GM20431 (cell line): Measurements from ENCODE around the gene GDPD3.

Source experiments
- in situ Hi-C: fragments of 300-500 bp; cut with MseI, MboI; formaldehyde crosslinking; loops from one replicate; pipeline ENCODE4 v1.15.0; 2020; ENCODE audit warnings: low sequenced_read_pairs; ENCODE audit not compliant: unreplicated experiment

GDPD3 gene

GRCh38 chr16:30104090-30104489 lies 9.2 kb downstream of the GDPD3 start:
- in situ Hi-C loops = loop anchor here (25.0 kb wide), 1 partner anchor 258 kb away; the partner anchor contains the start of genes CD2BP2, MYL11 and TBC1D10B

DNA sequence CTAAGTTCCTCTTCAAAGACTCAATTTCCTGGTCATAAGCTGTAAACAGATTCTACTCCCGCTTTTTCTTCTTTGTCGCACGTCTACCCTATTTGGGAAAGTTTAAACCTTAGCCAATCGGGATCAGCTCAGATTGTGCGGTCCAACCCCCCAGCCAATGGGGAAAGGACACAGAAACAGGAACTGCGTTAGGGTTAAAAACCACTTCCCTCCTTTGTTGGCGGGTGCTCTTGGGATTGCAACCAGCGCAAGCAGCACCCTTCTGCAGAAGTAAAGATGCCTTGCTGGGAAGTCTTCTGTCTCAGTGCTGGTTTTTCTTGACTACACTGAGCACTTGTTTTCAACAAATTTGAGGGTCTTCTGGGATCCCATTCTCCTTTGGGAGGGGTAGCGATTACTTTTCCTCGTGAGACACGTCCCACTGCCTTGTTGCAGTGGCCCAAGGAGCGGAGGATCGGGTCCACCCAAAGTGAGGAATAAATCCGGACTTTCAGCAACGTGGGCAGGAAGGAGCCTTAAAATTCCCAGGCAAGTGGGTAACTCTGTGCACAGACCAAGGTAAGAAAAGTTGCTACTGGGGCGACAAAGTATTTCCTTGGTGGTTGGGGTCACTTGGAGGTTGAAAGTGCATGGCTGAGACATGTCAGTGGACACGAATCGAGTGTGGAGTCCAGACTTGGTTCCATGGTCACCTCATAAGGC lies 16.3 kb downstream of the GDPD3 start:
- in situ Hi-C loops = no loop called here

GRCh38 chr16:30096105-30096861 lies 17.1 kb downstream of the GDPD3 start, which contains the start of gene YPEL3:
Gene YPEL3 (minus strand): TSS chr16:30096213. CDS start chr16:30095482, 731 bp downstream.
- in situ Hi-C loops = no loop called here

DNA sequence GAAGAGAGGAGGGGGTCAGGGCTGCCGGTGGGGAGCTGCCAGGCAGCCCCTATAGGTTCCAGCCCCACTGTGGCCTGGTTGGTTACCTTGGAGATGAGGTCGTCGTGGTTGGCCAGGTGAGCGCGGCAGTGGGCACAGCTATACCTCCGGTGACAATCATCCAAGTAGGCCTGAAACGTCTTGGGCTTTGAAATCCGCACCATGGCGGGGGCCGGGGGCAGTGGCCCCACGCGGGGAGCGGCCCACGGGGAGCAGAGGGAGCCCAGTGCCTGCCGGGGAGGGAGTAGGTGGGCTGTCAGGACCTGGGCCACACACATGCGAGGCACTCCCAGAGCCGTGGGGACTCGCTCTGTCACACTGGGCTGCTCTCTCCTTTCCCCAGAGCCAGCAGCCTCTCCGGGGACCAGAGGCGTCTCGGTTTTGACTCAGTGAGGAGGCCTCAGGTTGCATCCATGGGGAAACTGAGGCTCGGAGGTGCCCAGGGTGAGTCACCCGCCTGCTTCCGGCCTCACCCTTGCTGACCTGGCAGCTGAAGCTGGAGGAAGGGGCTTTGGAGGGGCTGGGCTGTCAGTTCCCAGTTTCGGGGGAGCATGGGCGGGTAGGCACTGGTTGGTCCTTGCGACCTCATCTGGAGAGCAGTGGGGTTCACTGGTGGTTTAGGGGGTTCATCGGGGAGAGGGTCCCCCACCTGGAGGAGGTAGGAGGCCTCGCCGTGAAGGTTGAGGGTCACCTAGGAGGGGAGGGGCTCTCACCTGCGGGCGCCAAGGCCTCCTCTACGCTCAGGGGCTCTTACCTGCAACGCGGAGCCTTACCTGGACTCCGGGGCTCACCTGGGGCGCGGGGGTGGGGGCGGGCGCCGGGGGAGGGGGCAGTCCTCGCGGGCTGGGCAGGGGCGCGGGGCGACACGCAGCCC lies 17.9 kb downstream of the GDPD3 start:
- in situ Hi-C loops = no loop called here

- in situ Hi-C loops = no loop called here
Observed at GRCh38 chr16:30094541-30095165, 18.7 kb downstream of the GDPD3 start.

- in situ Hi-C loops = no loop called here
Observed at GRCh38 chr16:30092373-30093010, 20.8 kb downstream of the GDPD3 start.

- in situ Hi-C loops = no loop called here
Observed at GRCh38 chr16:30091474-30092372, 21.6 kb downstream of the GDPD3 start, which contains the start of gene TBX6. Gene TBX6 (minus strand): TSS chr16:30091924. CDS start chr16:30091193, 731 bp downstream.

GRCh38 chr16:30090610-30091331 lies 22.6 kb downstream of the GDPD3 start:
- in situ Hi-C loops = no loop called here

- in situ Hi-C loops = no loop called here
Observed at GRCh38 chr16:30088832-30089624, 24.3 kb downstream of the GDPD3 start.

- in situ Hi-C loops = no loop called here
Observed at GRCh38 chr16:30088237-30088831, 25.0 kb downstream of the GDPD3 start.

- in situ Hi-C loops = no loop called here
Observed at GRCh38 chr16:30087181-30087898, 26.0 kb downstream of the GDPD3 start.

GRCh38 chr16:30086291-30087140 lies 26.8 kb downstream of the GDPD3 start:
- in situ Hi-C loops = no loop called here

DNA sequence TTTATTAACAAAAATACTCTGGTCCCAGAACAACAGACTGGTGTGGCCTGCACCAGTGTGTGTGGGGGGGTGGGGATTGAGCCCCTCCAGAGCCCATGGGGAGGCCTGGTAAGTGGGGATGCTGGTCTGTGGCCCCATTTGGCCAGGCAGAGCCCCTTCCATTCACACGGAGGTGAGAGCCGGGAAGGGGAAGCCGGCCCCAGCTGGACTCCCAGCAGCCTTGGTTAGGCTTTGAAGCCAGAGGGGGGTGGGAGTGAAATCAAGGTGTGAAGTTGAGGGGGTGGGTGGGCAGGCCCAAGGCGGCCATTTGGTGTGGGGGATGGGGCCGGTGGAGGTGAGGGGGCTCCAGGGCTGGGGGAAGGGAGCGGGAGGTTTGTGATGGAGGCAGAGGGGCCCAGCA lies 27.5 kb downstream of the GDPD3 start:
- in situ Hi-C loops = no loop called here

- in situ Hi-C loops = no loop called here
Observed at GRCh38 chr16:30085247-30085646, 28.1 kb downstream of the GDPD3 start.

DNA sequence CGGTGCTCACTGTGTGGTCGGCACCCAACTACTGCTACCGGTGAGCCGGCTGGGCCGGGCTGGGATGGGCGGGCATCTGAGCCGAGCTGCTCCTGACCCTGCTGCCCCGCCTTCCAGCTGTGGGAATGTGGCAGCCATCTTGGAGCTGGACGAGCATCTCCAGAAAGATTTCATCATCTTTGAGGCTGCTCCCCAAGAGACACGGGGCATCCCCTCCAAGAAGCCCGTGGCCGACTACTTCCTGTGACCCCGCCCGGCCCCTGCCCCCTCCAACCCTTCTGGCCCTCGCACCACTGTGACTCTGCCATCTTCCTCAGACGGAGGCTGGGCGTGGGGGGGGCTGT lies 28.5 kb downstream of the GDPD3 start:
- in situ Hi-C loops = no loop called here
